ENCODE measurements around the gene ANKS6. TPM values are rescaled to one million over a fixed set of nuclear protein-coding genes. Genes with fewer than 3 reads are reported as not detected.

Gene ANKS6
- total RNA-seq, 1 experiment from 2014 or later, result 46.3 TPM

- H3K36me3 Mint-ChIP-seq (ENCODE audit: insufficient read depth in 1 of 3, low read depth in 3 of 3), result peaks cover 19 to 68% (median 65%) of the 10 kb centered on the region in 3 experiments
Measured at GRCh38 chr9:98767196-98767595, 29.2 kb downstream of the ANKS6 start.

More at GRCh38 chr9:98767196-98767595, 29.2 kb downstream of the ANKS6 start:
- H4K5ac ChIP-seq (ENCODE audit: insufficient read length, low read depth, low read length), result no peak overlapping the region
- H3K79me2 ChIP-seq (ENCODE audit: insufficient read depth, low read length), result no peaks in the 10 kb centered on the region
- H3K27ac ChIP-seq (ENCODE audit: insufficient read length, low read depth, low read length), result no peak overlapping the region
- no peaks in the 10 kb centered on the region for H3K79me1 ChIP-seq (ENCODE audit: insufficient read depth, low read depth, low read length, poor library complexity, severe bottlenecking)
- H2AK5ac ChIP-seq (ENCODE audit: insufficient read length, low read length), result no peak overlapping the region
- H4K8ac ChIP-seq (replicated peaks; ENCODE audit: insufficient read length, low read depth, low read length), result no peak overlapping the region
- no peak for TF ChIP-seq CTCF (conservative IDR thresholded peaks at IDR 0.05)
- Mint-ChIP-seq H3K27me3 (ENCODE audit: low read depth) (no peaks in the 10 kb centered on the region), H3K9me3 (no peaks in the 10 kb centered on the region; a peak in 1 of 5 replicates), H3K27ac (no peak overlapping the region; a peak in 1 of 7 replicates), H3K4me1 (no peaks in the 10 kb centered on the region), H3K4me3 (no peak overlapping the region)
- no peak for DNase-seq
- no peak overlapping the region for H3K56ac ChIP-seq (ENCODE audit: insufficient read length, low read depth, low read length)
- no peak overlapping the region for H2AFZ ChIP-seq (ENCODE audit: low read length)
- no peak overlapping the region for H3K23ac ChIP-seq (ENCODE audit: insufficient read length, low read depth, low read length)
- no peak overlapping the region for H3T11ph ChIP-seq (ENCODE audit: low read length)
- no CpG with 5 or more reads among the region's 3 CpGs for WGBS (ENCODE audit: extremely low coverage, insufficient read length, low lambda C conversion rate)
- no peak overlapping the region for H4K91ac ChIP-seq (ENCODE audit: insufficient read length, low read depth, low read length)
- no peak overlapping the region for H2BK20ac ChIP-seq (ENCODE audit: low read depth, low read length, poor library complexity, severe bottlenecking)
- H2BK12ac ChIP-seq (ENCODE audit: insufficient read length, low read depth, low read length), result no peak overlapping the region
- H3K27me3 ChIP-seq (ENCODE audit: insufficient read depth, low read length), result no peaks in the 10 kb centered on the region
- H3K23me2 ChIP-seq (ENCODE audit: insufficient read length, low read depth, low read length, poor library complexity, severe bottlenecking), result no peaks in the 10 kb centered on the region
- H2BK5ac ChIP-seq (ENCODE audit: insufficient read length, low read length), result no peak overlapping the region
- no peak overlapping the region for H3K18ac ChIP-seq (ENCODE audit: insufficient read length, low read depth, low read length)
- H3K9ac ChIP-seq (ENCODE audit: extremely low read depth, insufficient read length, low read length), result no peak overlapping the region
- H2BK120ac ChIP-seq (ENCODE audit: low read depth, low read length, poor library complexity, severe bottlenecking), result no peak overlapping the region
- no peaks in the 10 kb centered on the region for H3K9me3 ChIP-seq (ENCODE audit: control insufficient read depth, low read depth, low read length)
- H3K4me1 ChIP-seq (ENCODE audit: insufficient read depth, low read length), result no peaks in the 10 kb centered on the region
- H3K4me2 ChIP-seq (ENCODE audit: insufficient read depth, insufficient read length, low read length), result no peak overlapping the region
- no peak overlapping the region for H3K14ac ChIP-seq (ENCODE audit: insufficient read depth, low read length)
- H4K20me1 ChIP-seq (ENCODE audit: control insufficient read depth, insufficient read depth, insufficient read length), result no peaks in the 10 kb centered on the region
- no peak overlapping the region for H3K4ac ChIP-seq (ENCODE audit: low read depth, low read length)
- no peak overlapping the region for H2BK15ac ChIP-seq (ENCODE audit: low read depth, low read length)
